Endothelial cell of umbilical vein (primary cell): Measurements from ENCODE around the gene CHST15.

Experiments
- MAX ChIP-seq: IDR thresholded peaks from 2 replicates; pipeline ENCODE4 v1.6.1; 2011; ENCODE audit not compliant: insufficient read depth, insufficient read length
- POLR2A ChIP-seq: IDR thresholded peaks from 2 replicates; pipeline ENCODE4 v1.6.1; 2012; ENCODE audit warnings: low read depth, mild to moderate bottlenecking, control low read depth, low read length
- POLR2AphosphoS5 ChIP-seq: IDR thresholded peaks from 2 replicates; pipeline ENCODE4 v1.6.1; 2012; ENCODE audit warnings: low read depth, mild to moderate bottlenecking, control low read depth, low read length, moderate library complexity; ENCODE audit not compliant: insufficient read depth
- TF ChIP-seq, protein P1 (sequence below), 2 donors: IDR thresholded peaks; 1 replicate in 1 of 2; 2 replicates in 1 of 2; pipeline ENCODE4 v1.5.1; 2011; ENCODE audit warnings: low read length in 2 of 2, mild to moderate bottlenecking in 2 of 2, moderate library complexity in 2 of 2, control low read depth in 1 of 2, inconsistent platforms in 1 of 2, low read depth in 1 of 2; ENCODE audit not compliant: insufficient read depth in 1 of 2; ENCODE audit errors: extremely low read depth in 1 of 2

- TF ChIP-seq, protein P1, sequence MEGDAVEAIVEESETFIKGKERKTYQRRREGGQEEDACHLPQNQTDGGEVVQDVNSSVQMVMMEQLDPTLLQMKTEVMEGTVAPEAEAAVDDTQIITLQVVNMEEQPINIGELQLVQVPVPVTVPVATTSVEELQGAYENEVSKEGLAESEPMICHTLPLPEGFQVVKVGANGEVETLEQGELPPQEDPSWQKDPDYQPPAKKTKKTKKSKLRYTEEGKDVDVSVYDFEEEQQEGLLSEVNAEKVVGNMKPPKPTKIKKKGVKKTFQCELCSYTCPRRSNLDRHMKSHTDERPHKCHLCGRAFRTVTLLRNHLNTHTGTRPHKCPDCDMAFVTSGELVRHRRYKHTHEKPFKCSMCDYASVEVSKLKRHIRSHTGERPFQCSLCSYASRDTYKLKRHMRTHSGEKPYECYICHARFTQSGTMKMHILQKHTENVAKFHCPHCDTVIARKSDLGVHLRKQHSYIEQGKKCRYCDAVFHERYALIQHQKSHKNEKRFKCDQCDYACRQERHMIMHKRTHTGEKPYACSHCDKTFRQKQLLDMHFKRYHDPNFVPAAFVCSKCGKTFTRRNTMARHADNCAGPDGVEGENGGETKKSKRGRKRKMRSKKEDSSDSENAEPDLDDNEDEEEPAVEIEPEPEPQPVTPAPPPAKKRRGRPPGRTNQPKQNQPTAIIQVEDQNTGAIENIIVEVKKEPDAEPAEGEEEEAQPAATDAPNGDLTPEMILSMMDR (IDR thresholded peaks at IDR 0.05; ENCODE audit: extremely low read depth in 1 of 2, insufficient read depth in 1 of 2, low read depth in 1 of 2, low read length in 2 of 2) = no peak
- TF ChIP-seq POLR2AphosphoS5 (no peak), POLR2A (no peak), MAX (no peak)
Observed at GRCh38 chr10:124066126-124066700, 27.2 kb downstream of the CHST15 start.
